Keratinocyte (primary cell): ENCODE data around the gene MEAK7. TPM values are rescaled to one million over a fixed set of nuclear protein-coding genes. Genes with fewer than 3 reads are reported as not detected.

Source experiments
- DNase-seq: peaks from one replicate; pipeline ENCODE4 v3.0.0-alpha.2; 2011; ENCODE audit warnings: low read depth, missing footprints, low spot score
- FAIRE-seq: peaks from 2 replicates; lab custom pipeline; 2011; peaks lifted over from hg19 to GRCh38; lab: Jason Lieb, UNC
- H2AFZ ChIP-seq: 2 replicates; pipeline ENCODE4 v1.6.0; 2012; ENCODE audit warnings: low read length, control low read depth, inconsistent platforms; ENCODE audit not compliant: control insufficient read depth
- H3K27ac ChIP-seq: 2 replicates; pipeline ENCODE4 v1.5.1; 2011; ENCODE audit warnings: low read length; ENCODE audit not compliant: control insufficient read depth, insufficient read depth
- H3K27me3 ChIP-seq: 3 replicates; pipeline ENCODE4 v1.6.0; 2011; ENCODE audit warnings: low read length; ENCODE audit not compliant: control insufficient read depth, insufficient read depth; ENCODE audit errors: extremely low read depth
- H3K36me3 ChIP-seq, 2 experiments: 2 replicates in 1 of 2; 3 replicates in 1 of 2; pipeline ENCODE4 v1.5.1; 2011; ENCODE audit warnings: low read length in 2 of 2, mild to moderate bottlenecking in 1 of 2; ENCODE audit not compliant: control insufficient read depth in 2 of 2, insufficient read depth in 2 of 2; ENCODE audit errors: extremely low read depth in 1 of 2
- H3K4me1 ChIP-seq: 3 replicates; pipeline ENCODE4 v1.5.1; 2011; ENCODE audit warnings: low read length; ENCODE audit not compliant: control insufficient read depth, insufficient read depth; ENCODE audit errors: extremely low read depth
- H3K4me2 ChIP-seq: 3 replicates; pipeline ENCODE4 v1.6.0; 2011; ENCODE audit warnings: low read depth, low read length; ENCODE audit not compliant: control insufficient read depth, insufficient read depth; ENCODE audit errors: extremely low read depth
- H3K4me3 ChIP-seq, 3 experiments: fragments of 200-600 bp in 1 of 3; sonication (generic) in 1 of 3; 2 replicates in 2 of 3; 3 replicates in 1 of 3; pipeline ENCODE4 v1.5.1; 2011 to 2016; ENCODE audit warnings: low read length in 3 of 3, mild to moderate bottlenecking in 3 of 3, control low read depth in 2 of 3, inconsistent platforms in 1 of 3, low read depth in 1 of 3, mixed read lengths in 1 of 3, mixed run types in 1 of 3, moderate library complexity in 1 of 3; ENCODE audit not compliant: control insufficient read depth in 2 of 3, insufficient read depth in 2 of 3; ENCODE audit errors: extremely low read depth in 1 of 3
- H3K79me2 ChIP-seq: 2 replicates; pipeline ENCODE4 v1.6.0; 2012; ENCODE audit warnings: low read length; ENCODE audit not compliant: control insufficient read depth, insufficient read depth
- H3K9ac ChIP-seq: 3 replicates; pipeline ENCODE4 v1.6.0; 2011; ENCODE audit warnings: low read length; ENCODE audit not compliant: control insufficient read depth, insufficient read depth; ENCODE audit errors: extremely low read depth
- H3K9me1 ChIP-seq: 3 replicates; pipeline ENCODE4 v1.6.0; 2011; ENCODE audit warnings: low read length; ENCODE audit not compliant: control insufficient read depth, insufficient read depth; ENCODE audit errors: extremely low read depth
- H3K9me3 ChIP-seq: 2 replicates; pipeline ENCODE4 v1.5.1; 2012; ENCODE audit warnings: low read depth, low read length; ENCODE audit not compliant: control insufficient read depth
- H4K20me1 ChIP-seq: 3 replicates; pipeline ENCODE4 v1.6.0; 2011; ENCODE audit warnings: low read length; ENCODE audit not compliant: control insufficient read depth, insufficient read depth; ENCODE audit errors: extremely low read depth
- CTCF ChIP-seq, 3 experiments: IDR thresholded peaks in 1 of 3; conservative IDR thresholded peaks in 1 of 3; optimal IDR thresholded peaks in 1 of 3; 2 replicates in 2 of 3; 3 replicates in 1 of 3; pipeline versions ENCODE3 to v1.5.1; 2011; ENCODE audit warnings: low read length in 3 of 3, mild to moderate bottlenecking in 3 of 3, moderate library complexity in 2 of 3, control low read depth in 1 of 3, inconsistent platforms in 1 of 3; ENCODE audit not compliant: insufficient read depth in 2 of 3; ENCODE audit errors: extremely low read depth in 1 of 3
- EZH2 ChIP-seq: IDR thresholded peaks from one replicate; pipeline ENCODE4 v1.6.1; 2012; ENCODE audit warnings: inconsistent platforms, mild to moderate bottlenecking, low read length, moderate library complexity
- dilution Hi-C: fragments of 300-500 bp; cut with MboI; formaldehyde crosslinking; loops from one replicate; pipeline ENCODE4 v1.7.0; 2020; ENCODE audit warnings: low sequenced_read_pairs; ENCODE audit not compliant: extremely low pct_ligation_motif_present
- polyA plus RNA-seq, 5 experiments: library from polyadenylated mRNA; depleted of rRNA in 3 of 5; stranded (reverse) in 3 of 5; stranded (forward) in 1 of 5; unstranded in 1 of 5; fragments of >200 nt; gene quantifications; 1 replicate in 1 of 5; 2 replicates in 3 of 5; 3 replicates in 1 of 5; pipeline versions ENCODE4 v1.2.1 to v1.2.3, GENCODE V29; 2011 to 2012; ENCODE audit warnings: missing spikeins in 2 of 5, low read depth in 1 of 5, low replicate concordance in 1 of 5

MEAK7 gene
- polyA plus RNA-seq, 1 donor (not counting 4 experiments of a cell fraction or from before 2014, with no cell fraction given), result 81.0 TPM

GRCh38 chr16:84502581-84502980 lies 1.9 kb downstream of the MEAK7 start:
- peak overlapping the region; percentile 88 for H3K9ac ChIP-seq
- H3K9me1 ChIP-seq, result peaks cover 5% of the 10 kb centered on the region
- peak overlapping the region; percentile 100 for H3K4me2 ChIP-seq
- TF ChIP-seq EZH2, result no peak
- no peak for TF ChIP-seq CTCF (optimal IDR thresholded peaks at IDR 0.05 in 1 of 3, IDR thresholded peaks at IDR 0.05 in 1 of 3, conservative IDR thresholded peaks at IDR 0.05 in 1 of 3; ENCODE audit: extremely low read depth in 1 of 3, insufficient read depth in 2 of 3, low read length in 3 of 3)
- DNase-seq, result no peak
- H3K79me2 ChIP-seq, result peaks cover 51% of the 10 kb centered on the region
- no peaks in the 10 kb centered on the region for H3K9me3 ChIP-seq
- H3K36me3 ChIP-seq, result peaks cover 19 to 40% of the 10 kb centered on the region in 2 experiments
- H3K4me3 ChIP-seq, result peak overlapping the region in 2 of 3 experiments; percentile 67 to 84
- no peaks in the 10 kb centered on the region for H4K20me1 ChIP-seq
- peaks cover 69% of the 10 kb centered on the region for H3K4me1 ChIP-seq
- no peaks in the 10 kb centered on the region for H3K27me3 ChIP-seq
- dilution Hi-C loops, result no loop called here
- peak overlapping the region; percentile 91 for H3K27ac ChIP-seq
- FAIRE-seq, result no peak
- H2AFZ ChIP-seq, result no peak overlapping the region

GRCh38 chr16:84502075-84502474 lies 2.4 kb downstream of the MEAK7 start:
- no peaks in the 10 kb centered on the region for H3K9me3 ChIP-seq
- no peaks in the 10 kb centered on the region for H3K27me3 ChIP-seq
- H3K9ac ChIP-seq, result peak overlapping the region; percentile 88
- TF ChIP-seq EZH2 (no peak), CTCF (optimal IDR thresholded peaks at IDR 0.05 in 1 of 3, IDR thresholded peaks at IDR 0.05 in 1 of 3, conservative IDR thresholded peaks at IDR 0.05 in 1 of 3; ENCODE audit: extremely low read depth in 1 of 3, insufficient read depth in 2 of 3, low read length in 3 of 3) (no peak)
- H3K36me3 ChIP-seq, result peaks cover 24 to 45% of the 10 kb centered on the region in 2 experiments
- H3K4me2 ChIP-seq, result peak overlapping the region; percentile 100
- H3K9me1 ChIP-seq, result peaks cover 5% of the 10 kb centered on the region
- dilution Hi-C loops, result no loop called here
- H3K27ac ChIP-seq, result peak overlapping the region; percentile 91
- FAIRE-seq (no peak), DNase-seq (no peak)
- peak overlapping the region in 2 of 3 experiments; percentile 67 to 84 for H3K4me3 ChIP-seq
- no peak overlapping the region for H2AFZ ChIP-seq
- H4K20me1 ChIP-seq, result no peaks in the 10 kb centered on the region
- peaks cover 69% of the 10 kb centered on the region for H3K4me1 ChIP-seq
- H3K79me2 ChIP-seq, result peaks cover 56% of the 10 kb centered on the region
